Stimulated activated CD4-positive, alpha-beta T cell treated with anti-CD3 and anti-CD28 coated beads, Interleukin-12 subunit alpha, Interleukin-12 subunit beta, amount 100 ng/mL, for 4 hours (primary cell): Measurements from ENCODE around the gene ELMO1.
"Not testable (repeated sequence)": the region's sequence is repeated elsewhere in the genome, so short reads cannot be mapped to it uniquely, and the experiment has no call there.

Experiments used
- DNase-seq: peaks from one replicate; pipeline ENCODE4 v3.0.0-alpha.2; 2020

Gene ELMO1

GRCh38 chr7:37160656-37161055 is 288.0 kb downstream of the ELMO1 start:
- DNase-seq = no peak

- no peak for DNase-seq
Observed at GRCh38 chr7:37153376-37153775, 295.3 kb downstream of the ELMO1 start.

GRCh38 chr7:37151741-37152413 is 296.8 kb downstream of the ELMO1 start:
- DNase-seq = no peak

GRCh38 chr7:37150856-37151255 is 297.8 kb downstream of the ELMO1 start:
- no peak for DNase-seq

- DNase-seq = no peak
Observed at GRCh38 chr7:37150180-37150579, 298.5 kb downstream of the ELMO1 start.

- DNase-seq = no peak
Observed at GRCh38 chr7:37149773-37150124, 298.9 kb downstream of the ELMO1 start.

- no peak for DNase-seq
Observed at GRCh38 chr7:37149051-37149772, 299.5 kb downstream of the ELMO1 start.

- no peak for DNase-seq
Observed at GRCh38 chr7:37145682-37146081, 303.0 kb downstream of the ELMO1 start.

GRCh38 chr7:37144423-37144822 is 304.2 kb downstream of the ELMO1 start:
- DNase-seq = no peak

- no peak for DNase-seq
Observed at GRCh38 chr7:37142958-37143357, 305.7 kb downstream of the ELMO1 start.

- DNase-seq = no peak
Observed at GRCh38 chr7:37141742-37142141, 306.9 kb downstream of the ELMO1 start.

- DNase-seq = not testable (repeated sequence)
Observed at GRCh38 chr7:37133902-37134301, 314.8 kb downstream of the ELMO1 start.

- DNase-seq = no peak
Observed at GRCh38 chr7:37131855-37132254, 316.8 kb downstream of the ELMO1 start.

GRCh38 chr7:37129035-37129425 is 319.6 kb downstream of the ELMO1 start:
- DNase-seq = no peak

- DNase-seq = no peak
Observed at GRCh38 chr7:37128327-37129034, 320.2 kb downstream of the ELMO1 start.

GRCh38 chr7:37119296-37119860 is 329.3 kb downstream of the ELMO1 start:
- no peak for DNase-seq

GRCh38 chr7:37118004-37118403 is 330.7 kb downstream of the ELMO1 start:
- no peak for DNase-seq

GRCh38 chr7:37117292-37117691 is 331.4 kb downstream of the ELMO1 start:
- DNase-seq = no peak

GRCh38 chr7:37116093-37116701 is 332.5 kb downstream of the ELMO1 start:
- no peak for DNase-seq

- DNase-seq = no peak
Observed at GRCh38 chr7:37113661-37114355, 334.9 kb downstream of the ELMO1 start.

GRCh38 chr7:37112876-37113275 is 335.8 kb downstream of the ELMO1 start:
- no peak for DNase-seq

GRCh38 chr7:37112218-37112617 is 336.4 kb downstream of the ELMO1 start:
- no peak for DNase-seq

GRCh38 chr7:37111459-37111858 is 337.2 kb downstream of the ELMO1 start:
- DNase-seq = no peak
